Activated CD8-positive, alpha-beta memory T cell treated with anti-CD3 and anti-CD28 coated beads for 48 hours (primary cell): ENCODE measurements around the gene SPTB.

ENCODE experiments used
- DNase-seq, 3 experiments: peaks; one replicate each; pipeline ENCODE4 v3.0.0-alpha.2; 2020; ENCODE audit warnings: low read depth in 2 of 3, low spot score in 2 of 3

SPTB gene

DNA sequence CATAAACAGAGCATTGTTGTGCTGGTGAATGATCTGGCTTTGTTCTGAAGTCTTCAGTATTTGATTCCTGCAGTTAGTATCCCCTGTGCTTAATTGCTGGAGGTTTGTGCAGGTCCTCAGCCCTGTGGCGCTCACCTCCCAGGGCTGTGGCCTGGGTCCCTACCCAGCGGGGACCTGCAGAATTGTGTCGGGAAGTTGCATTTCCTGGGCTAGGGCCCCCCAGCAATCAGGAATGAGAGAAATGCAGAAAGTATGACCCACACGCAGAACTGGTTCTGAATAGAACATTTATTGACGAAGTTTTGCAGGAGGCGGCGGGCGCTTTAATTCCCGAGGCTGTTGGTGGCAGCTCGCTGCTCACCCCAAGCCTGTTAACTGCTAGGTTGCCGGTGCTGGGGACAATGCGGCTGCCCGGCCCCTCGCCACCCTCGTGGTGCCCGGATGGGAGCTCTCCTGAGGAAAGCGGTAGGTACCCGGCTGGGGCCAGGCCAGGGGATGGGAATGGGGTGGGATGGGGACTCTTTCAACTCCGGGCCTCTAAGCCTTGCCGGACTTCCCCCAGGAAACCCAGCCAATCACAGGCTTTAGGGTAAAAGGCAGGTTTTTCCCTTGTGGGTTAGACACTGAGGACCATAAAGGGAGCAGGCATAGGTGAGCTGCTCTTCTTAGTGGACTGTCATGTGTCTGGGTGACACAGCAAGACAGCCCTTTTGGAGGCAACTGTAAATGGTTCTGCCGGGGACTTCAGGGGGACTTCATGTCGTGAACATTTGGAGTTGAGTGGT lies 163.9 kb downstream of the SPTB start:
- DNase-seq, result no peak

DNA sequence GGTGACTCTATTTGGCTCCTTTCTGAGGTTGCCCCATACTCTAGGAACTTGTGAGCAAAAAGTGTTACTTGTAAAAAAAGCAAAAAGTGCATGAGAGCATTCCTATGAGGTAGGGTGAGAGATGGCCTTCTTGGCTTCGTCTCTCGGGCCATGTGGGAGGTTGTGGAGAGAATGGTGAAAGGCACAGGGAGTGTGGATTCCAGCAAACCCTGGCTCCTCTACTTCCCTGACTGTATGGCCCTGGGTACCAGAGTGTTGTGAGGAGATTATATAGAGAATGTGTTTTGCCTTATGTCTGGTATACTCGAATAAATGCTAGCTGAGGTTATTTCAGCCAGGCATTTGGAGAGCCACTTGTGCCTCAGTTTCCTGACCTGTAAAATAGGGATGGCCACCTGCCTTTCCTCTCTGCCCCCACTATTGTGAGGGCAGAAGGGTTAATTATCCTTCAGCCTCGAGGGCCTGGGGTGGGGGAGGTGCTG lies 164.5 kb downstream of the SPTB start:
- DNase-seq, result no peak

DNA sequence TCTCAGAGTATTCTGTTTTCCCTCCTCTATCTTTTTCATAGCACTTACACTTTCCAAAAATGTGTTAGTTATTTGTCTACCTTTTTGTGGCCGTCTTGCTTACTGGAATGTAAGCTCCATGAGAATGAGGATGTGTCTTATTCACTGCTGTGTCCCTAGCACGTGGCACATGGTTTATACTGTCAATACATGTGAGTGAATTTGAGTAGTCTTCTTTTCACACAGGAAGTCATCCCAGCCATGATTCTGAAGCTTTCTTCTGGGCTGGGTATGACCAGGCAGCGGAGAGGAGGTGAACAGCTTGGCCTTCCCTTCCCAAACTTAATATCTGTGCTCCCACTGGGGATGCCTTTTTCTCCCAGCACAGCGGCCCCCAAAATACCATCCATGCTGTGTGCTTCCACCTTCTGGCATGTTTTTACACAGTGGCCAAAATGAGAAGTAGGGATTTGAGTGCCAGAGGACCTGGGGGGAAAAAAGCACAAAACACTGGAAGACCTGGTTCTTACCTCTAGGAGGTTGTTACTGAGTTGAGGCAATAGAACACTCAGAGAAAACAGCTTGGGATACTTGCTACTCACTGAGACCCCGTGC lies 165.2 kb downstream of the SPTB start:
- no peak for DNase-seq

DNA sequence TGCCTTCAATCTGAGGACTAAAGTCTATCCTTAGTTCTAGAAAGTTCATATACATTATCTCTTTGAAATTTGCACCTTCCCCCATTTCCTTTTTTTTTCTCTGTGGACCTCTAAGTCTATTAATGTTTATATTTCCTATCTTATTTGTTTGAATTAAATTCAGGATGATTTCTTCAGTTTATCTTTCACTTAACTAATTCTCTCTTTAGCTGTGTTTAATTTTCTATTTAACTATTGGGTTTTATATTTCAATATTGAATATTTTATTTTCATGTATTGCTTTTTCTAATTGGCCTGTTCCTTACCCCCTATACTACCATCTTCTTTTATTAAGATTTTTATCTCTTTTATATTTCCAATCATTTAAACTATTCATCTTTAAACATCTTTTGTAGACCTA lies 166.0 kb downstream of the SPTB start:
- no peak for DNase-seq

DNA sequence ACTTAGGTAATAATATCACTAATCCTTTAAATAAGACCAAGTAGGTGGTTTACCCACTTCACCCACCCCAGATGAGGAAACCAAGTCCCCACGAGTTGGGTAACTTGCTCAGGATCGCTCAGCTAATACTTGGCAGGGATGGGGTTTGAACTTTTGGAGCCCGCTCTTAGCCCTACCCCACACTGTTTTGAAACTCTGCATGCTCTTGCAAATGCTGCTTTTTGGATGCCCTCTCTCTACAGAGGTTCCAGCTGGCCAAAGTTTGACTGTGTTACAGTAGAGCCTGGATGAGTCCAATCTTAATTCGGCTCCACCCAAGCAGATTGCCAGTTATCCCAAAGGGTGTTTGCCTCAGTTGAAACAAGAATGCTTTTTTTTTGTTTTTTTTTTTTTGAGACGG lies 168.7 kb downstream of the SPTB start:
- DNase-seq, result no peak

DNA sequence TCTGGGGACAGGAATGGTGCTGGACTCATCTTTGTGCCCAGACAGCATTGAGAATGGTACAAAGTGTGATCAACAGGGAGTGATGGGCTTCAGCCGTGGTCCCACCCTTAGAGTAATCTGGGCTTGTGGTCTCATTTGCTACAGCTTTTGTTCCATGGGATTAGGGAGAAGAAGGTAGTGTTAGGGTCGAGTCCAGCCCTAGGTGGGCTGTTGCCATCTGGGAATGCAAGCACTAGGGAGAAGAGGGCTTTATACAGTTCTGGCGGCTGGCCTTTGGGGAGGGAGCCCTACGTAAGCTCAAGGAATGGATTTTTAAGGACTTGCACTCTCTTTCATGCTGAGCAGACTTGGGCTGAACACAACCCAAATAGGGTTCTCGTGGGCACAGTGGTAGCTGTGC lies 170.6 kb downstream of the SPTB start:
- DNase-seq, result no peak

DNA sequence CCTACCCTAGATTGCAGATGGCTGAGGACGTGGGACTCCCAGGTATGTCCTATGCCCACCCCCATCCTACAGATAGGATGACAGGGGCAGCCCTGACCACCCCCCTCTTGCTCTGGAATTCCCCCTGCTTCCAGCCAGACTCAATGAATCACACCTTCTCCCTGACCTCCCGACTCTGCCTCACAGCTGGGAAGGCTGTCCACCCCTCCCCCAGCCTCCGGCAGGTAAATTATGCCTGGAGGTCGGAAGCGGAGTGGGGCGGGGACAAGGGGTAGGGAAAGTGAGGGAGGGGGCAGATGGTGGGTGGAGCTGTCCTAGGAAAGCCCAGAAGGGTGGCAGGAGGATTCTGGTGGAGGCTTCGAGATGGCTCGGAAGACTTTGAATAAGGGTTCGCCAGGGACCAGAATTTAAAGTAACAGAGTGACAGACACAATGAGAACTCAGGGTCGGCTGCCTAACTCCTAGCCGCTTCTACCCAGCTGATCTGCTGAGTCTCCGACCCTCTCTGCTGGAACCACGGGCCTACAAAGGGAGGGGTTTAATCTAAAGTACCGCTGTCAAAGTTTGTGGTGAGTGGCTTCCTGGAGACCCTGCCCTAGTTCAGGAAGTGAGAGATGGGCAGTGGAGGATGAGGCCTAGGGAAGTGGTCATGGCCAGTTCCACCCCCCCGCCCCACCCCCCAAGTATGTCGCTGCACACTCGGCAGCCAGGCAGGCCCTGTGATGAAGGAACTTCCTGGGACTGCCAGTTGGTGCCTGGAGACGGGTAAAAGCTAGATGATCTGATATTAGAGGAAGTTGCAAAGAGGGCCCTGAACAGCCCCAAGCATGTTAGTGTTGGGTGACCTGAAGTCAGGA lies 171.3 kb downstream of the SPTB start:
- no peak for DNase-seq

DNA sequence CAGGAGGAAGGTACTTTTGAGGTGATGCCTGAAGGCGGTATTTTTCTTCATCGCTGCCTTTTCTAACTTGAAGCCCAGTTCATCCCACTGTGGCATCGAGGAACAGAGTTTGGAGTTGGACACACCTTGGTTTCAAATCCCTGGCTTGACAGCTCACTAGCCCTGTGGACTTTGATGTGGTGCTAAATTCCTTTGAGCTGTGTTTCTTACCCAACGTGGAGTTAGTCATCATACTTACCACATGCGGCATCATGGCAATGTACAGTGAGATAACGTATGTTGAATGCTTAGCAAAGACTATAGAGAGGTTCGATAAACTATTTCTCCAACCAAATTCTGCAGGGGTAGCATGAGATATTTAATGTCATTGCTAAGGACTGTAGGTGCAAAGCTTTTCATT lies 172.0 kb downstream of the SPTB start:
- no peak for DNase-seq

DNA sequence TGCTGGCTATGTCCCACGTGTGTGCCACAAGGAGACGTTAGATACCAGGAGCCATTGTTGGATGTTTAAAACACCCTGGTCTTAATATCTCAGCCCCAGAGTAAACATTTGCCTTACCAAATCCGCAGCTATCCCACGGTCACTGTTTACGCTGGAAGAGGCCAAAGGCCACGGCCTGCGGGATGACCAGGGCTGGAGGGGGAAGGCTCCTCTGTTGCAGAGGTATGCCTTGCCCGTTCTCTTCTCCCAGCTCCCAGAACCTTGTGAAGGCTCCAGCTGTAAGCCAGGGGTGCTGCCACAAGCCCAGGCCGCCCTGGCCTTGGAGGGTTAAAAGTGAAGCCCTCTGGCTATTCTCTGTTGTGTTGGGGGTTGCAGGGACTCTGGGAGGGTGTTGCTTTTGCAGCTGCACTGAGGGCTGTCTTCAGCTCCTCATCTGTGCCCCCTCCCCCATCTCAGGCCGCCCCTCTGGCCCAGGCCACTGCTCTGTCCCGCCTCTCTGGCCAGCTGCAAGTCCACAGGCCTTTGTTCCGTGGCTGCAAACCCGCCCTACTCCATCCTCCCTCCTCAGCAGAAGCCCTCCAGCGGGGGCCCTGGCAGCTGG lies 173.0 kb downstream of the SPTB start:
- DNase-seq, result no peak

DNA sequence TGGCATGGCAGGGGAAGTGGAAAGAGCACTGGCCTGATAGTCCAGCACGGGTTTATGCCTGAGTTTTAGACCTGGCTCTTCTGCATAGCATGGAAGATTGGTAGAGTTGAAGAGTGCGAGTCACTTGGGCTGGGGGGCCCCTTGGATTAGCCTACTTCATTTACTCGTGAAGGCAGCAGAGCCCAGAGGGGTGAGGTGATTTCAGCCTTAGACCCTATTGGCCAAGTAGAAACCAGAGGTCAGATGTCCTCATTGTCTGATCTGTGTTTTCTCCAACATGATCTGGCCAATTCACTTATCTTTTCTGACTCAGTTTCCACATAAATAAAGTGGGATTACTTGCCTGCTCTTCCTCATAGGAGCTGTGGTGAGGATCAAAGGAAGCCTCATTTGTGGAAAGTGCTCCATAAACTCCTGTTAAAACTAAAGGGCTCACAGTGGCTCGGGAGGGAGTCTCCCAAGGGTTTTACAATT lies 173.6 kb downstream of the SPTB start:
- DNase-seq, result no peak

DNA sequence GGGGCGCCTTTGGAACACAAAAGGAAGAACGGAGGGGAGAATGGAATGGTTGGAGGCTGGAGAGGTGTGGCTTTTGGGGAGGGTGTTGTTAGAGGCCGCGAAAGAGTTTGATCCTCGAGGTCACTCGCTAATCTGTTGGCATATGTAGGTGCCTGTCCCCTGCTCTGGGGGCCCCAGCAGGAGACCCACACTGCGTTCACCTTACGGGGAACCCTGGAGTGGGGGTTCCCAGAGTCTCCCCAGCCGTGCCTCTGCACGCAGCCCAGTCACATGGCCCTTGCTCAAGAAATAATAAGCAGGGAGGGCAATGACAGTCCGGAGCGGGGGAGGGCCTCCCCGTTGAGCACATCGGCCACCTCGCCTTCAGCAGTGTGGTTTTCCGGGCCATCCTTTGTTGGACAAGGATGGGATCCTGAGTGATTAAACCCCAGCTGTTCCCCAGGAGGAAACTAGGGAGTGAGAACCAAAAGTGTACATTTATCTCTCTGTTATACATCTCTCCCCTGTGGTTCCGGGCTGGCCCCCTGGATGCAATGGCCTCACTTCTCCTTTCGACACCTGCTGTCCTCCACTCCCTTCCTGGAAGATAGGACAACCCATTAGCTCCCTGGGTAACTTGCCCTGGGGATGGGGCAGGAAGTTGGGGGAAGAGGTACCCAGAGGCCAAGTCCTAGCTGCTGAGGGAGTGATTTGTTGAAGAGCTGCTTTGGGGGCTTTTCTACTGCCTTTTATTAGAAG lies 174.2 kb downstream of the SPTB start:
- no peak for DNase-seq

DNA sequence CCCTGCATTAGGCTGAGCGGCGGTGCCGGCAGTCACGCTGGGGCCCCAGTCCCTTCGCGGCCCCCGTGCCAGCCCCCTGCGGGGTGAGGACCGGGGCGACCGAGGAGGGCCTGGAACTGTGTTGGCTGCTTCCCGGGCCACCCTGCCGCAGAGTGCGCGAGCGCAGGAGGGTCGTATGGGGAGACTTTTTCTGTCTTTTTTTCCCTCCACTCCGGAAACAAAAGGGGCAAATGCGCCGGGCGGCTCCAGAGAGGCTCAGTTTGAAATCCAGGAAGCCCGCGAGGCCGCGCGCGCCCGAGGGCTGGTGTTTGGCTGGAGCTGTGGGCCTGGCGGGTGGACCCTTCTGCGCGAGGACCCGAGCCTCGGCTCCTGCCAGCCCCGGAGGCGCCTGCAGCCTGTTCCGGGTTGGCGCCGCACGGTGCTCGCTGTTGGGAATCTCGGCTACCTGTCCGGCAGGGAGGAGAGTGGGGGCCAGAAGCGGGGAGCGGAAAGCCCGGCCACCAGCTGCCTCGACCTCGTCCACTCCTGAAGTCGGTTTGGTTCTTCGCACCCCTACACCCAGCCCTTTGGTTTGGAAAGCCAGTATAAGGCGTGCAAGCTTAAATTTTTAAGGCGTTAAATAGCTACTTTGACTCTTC lies 174.8 kb downstream of the SPTB start:
- DNase-seq, result no peak

DNA sequence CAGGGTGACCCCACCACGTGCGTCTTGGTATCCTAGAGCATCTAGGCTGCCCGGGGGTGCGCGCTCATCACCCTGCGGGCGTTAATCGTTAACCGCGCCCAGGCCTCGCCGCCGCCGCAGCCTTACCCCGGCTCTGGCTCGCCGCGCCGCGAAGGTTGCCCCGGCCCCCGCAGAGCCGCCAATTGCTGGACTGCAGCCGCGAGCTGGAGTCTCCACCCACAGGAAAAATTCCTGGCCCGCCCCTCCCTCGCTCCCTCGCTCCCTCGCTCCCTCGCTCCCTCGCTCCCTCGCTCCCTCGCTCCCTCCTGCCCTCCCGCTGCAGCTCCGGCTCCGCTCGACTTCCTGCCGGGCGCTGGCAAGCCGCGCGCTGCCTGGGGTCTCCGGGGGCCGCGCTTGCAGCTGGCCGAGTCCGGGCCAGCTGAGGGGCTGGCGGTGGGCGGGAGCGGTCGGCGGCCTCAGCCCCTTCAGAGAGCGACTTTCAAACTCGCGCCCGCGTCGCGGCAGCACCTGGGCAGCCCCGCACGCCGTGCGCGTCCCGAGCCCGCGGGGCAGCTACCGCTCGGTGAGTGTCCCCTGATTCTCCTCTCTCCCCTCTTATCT lies 175.5 kb downstream of the SPTB start, which contains the start of gene PLEKHG3:
PLEKHG3 (plus strand) TSS at position 282 of the 600 bp plus-strand sequence. CDS start 23,208 bp downstream, outside the sequence.
- DNase-seq, result no peak

DNA sequence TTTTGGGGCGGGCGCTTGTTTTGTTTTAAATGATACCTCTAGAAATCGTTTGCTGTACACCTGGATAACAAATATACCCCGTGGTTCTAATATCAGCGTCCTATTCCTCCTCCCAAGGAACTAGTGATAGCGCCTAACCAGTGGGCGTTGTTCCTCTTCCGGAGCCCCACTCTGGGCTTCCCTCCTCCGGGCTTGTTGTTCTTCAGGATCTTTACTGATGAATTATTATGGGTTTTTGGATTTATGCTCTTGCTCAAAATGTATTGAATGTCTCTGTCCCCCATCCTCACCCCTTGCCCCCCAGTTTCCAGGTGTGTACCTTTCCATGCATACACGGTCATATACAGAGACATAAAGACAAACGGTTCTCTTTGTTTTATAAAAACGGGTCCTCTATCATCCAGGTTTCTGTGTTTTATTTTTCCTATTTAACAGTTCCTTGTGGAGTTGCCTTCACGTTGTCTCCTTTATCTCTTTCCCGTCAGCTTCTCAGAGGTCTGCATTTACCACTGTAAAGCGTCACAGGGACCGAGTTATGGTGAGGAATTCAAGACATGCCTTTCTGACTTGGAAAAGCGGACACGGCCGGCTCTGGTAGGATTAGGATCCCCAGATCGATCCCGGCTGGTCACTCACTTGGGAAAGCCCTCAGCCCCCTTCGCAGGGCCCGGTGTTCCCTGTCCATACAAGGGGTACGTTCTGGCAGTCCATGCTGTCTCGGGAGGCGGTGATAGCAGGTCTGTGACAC lies 176.1 kb downstream of the SPTB start:
- no peak for DNase-seq

DNA sequence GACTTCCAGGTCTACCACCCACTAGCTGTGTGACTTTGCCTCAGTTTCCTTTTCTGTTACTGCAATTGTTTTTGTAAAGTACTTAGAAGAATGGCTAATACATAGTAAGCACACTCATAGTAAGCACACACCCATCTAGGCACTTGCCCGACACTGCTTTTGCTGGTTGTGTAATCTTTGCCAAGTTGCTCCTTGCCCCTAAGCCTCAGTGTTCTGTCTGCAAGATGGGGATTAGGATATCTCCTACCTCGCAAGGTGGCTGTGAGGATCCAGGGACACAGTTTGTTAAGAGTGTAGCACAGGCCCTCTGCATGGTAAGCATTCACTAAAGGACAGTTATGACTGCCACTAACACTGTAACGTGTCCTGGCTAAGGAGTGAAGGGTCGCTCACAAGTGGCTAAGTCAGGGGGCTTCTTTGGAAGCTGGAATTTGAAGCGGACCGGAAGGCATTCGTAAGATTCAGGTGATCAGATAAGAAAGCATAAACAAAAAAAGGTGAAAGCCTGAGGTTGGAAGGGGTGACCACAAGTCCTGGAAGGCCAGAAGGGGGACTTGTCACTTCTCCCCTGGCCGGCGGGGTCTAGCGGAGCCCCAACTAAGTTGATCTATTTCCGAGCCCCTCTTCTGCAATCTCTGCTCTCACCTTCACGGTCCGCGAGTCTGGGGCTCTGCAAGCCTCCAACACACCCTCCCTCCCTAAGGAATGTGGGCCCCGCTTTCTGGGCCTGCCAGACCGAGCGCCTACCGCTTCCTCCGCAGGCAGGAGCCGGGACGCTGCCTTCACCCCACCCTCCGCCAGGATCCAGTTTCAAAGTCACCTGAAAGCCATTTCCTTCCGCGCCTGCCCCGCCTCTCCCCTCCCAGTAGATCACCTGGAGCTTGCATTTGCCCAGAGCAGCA lies 177.0 kb downstream of the SPTB start:
- DNase-seq, result no peak

DNA sequence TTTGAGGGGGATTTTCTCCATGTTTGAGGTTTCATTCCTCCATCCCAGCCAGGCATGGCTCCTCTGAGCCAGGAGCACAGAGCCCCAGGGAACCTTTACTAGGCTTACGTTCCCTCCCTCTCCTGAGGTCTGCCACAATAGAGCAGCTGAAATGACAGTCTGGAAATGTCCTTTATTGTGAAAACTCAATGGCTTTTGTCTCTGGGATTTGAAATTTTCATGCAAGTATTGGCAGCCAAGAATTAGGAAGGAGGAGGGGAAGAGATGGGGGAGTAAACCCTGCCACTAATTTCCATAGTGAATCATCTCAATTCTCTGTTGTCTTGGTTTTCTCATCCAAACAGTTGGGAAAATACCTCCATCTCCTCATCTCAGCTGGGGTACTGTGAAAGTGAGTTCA lies 178.0 kb downstream of the SPTB start:
- no peak for DNase-seq

DNA sequence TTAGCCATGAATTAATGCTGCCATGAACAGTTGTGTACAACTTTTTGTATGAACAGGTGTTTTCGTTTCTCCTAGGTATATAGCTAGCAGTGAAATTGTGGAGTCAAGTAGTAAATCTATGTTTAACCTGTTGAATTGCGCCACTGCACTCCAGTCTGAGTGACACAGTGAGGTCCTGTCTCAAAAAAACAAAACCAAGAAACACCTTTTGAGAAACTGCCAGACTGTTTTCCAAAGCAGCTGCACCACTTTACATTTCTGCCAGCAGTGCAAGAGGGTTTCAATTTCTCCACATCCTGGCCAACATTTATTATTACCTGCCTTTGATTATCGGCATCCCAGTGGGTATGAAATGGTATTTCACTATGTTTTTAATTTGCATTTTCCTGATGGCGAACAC lies 178.8 kb downstream of the SPTB start:
- DNase-seq, result no peak

DNA sequence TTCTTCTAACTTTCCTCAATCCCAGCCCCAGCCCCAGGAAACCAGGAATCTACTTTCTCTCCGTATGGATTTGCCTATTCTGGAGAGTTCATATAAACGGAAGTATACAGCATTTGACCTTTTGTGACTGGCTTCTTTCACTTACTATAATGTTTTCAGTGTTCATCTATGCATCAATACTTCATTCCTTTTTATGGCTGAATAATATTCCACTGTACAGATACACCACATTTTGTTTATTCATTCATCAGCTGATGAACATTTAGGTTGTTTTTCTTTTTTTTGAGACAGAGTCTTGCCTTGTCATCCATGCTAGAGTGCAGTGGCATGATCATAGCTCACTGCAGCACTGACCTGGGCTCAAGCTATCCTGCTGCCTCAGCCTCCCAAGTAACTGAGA lies 179.4 kb downstream of the SPTB start:
- DNase-seq, result no peak
